Urothelium cell line (cell line): ENCODE measurements around the gene DKK1.
"Not testable (repeated sequence)": the region's sequence is repeated elsewhere in the genome, so short reads cannot be mapped to it uniquely, and the experiment has no call there.

Source experiments
- DNase-seq: peaks from one replicate; pipeline ENCODE4 v3.0.0; 2011; ENCODE audit warnings: low spot score, mixed read lengths
- FAIRE-seq: peaks from 2 replicates; lab custom pipeline; 2011; peaks lifted over from hg19 to GRCh38; lab: Jason Lieb, UNC

Gene DKK1

DNA sequence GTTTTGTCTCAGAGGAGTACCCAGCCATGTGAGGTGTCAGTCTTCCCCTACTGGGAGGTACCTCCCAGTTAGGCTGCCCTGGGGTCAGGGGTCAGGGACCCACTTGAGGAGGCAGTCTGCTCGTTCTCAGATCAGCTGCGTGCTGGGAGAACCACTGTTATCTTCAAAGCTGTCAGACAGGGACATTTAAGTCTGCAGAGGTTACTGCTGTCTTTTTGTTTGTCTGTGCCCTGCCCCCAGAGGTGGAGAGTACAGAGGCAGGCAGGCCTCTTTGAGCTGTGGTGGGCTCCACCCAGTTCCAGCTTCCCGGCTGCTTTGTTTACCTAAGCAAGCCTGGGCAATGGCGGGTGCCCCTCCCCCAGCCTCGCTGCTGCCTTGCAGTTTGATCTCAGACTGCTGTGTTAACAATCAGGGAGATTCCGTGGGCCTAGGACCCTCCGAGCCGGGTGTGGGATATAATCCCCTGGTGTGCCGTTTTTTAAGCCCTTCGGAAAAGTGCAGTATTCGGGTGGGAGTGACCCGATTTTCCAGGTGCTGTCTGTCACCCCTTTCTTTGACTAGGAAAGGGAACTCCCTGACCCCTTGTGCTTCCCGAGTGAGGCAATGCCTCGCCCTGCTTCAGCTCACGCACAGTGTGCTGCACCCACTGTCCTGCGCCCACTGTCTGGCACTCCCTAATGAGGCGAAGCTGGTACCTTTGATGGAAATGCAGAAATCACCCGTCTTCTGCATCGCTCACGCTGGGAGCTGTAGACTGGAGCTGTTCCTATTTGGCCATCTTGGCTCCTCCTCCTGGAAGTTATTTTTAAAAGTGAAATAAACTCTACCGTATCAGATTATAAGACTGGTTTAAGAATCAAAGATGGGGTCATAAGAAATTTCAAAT lies 51.7 kb downstream of the DKK1 start:
- DNase-seq, FAIRE-seq: not testable (repeated sequence)
